LNCAP (cell line): ENCODE data around the gene RTKN.

Experiments
- CTCF ChIP-seq: fragments of 450-650 bp; IDR thresholded peaks from 2 replicates; pipeline ENCODE4 v1.5.1; 2017; ENCODE audit warnings: mild to moderate bottlenecking

The RTKN gene

GRCh38 chr2:74454654-74455511 is 13.1 kb upstream of the RTKN start, which contains the start of gene INO80B:
Gene INO80B (plus strand): TSS chr2:74455087. CDS start chr2:74455117, 30 bp downstream.
- TF ChIP-seq CTCF, result no peak

GRCh38 chr2:74450570-74451190 is 8.9 kb upstream of the RTKN start:
- no peak for TF ChIP-seq CTCF

- no peak for TF ChIP-seq CTCF
These were observed 7.0 kb upstream of the RTKN start for GRCh38 chr2:74448771-74449170.

- TF ChIP-seq CTCF, result no peak
These were observed 5.7 kb upstream of the RTKN start for GRCh38 chr2:74447230-74447999.

- no peak for TF ChIP-seq CTCF
These were observed 3.0 kb upstream of the RTKN start for GRCh38 chr2:74444498-74445318.

- TF ChIP-seq CTCF, result no peak
These were observed 507 bp downstream of the RTKN start for GRCh38 chr2:74441170-74441689.
